NCI-H2227 treated with DMSO at 0.1 percent for 48 hours (cell line): ENCODE data around the gene OTOGL.
"Not testable (repeated sequence)": the region's sequence is repeated elsewhere in the genome, so short reads cannot be mapped to it uniquely, and the experiment has no call there.

Source experiments
- DNase-seq: peaks from one replicate; lab custom pipeline; 2025; lab: John Stamatoyannopoulos, UW

OTOGL gene

GRCh38 chr12:80184926-80185325 is 85.6 kb downstream of the OTOGL start:
- DNase-seq = no peak

- DNase-seq = peak; percentile 81
Measured at GRCh38 chr12:80186727-80187217, 87.4 kb downstream of the OTOGL start.

GRCh38 chr12:80187660-80188090 is 88.3 kb downstream of the OTOGL start:
- no peak for DNase-seq

- no peak for DNase-seq
Measured at GRCh38 chr12:80188576-80188975, 89.2 kb downstream of the OTOGL start.

DNA sequence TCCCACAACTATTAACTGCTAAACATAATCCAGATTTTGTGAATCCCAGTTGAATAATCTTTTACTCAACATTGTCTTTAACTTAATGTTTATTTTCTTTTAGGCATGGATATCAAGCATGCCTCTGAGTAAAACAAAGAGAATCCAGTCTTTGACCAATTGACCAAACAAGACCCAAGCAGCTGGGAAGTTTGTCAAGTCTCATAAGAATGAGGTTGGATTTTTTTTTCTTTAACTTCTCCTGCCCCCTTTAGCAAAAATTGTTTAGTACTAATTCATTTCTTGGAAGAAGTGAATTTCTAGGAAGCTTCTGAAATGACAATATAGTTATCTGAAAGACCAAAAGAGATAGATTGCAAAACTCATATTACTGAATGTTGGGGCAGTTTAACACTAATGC is 89.9 kb downstream of the OTOGL start:
- no peak for DNase-seq

DNA sequence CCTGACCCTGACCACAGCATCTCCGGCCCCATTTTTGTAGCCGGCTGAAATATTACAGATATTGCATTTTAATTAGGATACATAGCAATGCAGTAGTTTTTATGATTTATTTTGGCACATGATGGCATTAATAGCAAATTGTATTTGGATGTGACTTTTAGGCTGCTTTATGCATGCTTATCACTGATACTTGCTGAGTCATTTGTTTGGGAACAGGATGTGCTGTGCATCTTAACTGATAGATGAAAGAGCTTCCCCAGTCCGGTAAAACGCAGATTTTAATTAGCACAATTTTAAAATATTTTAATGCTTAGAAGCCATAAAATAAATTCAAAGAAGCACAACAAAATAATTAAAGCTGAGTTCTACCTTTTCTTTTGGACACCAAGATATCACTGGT is 90.7 kb downstream of the OTOGL start:
- no peak for DNase-seq

- no peak for DNase-seq
Measured at GRCh38 chr12:80192087-80192486, 92.8 kb downstream of the OTOGL start.

- no peak for DNase-seq
Measured at GRCh38 chr12:80193865-80194264, 94.5 kb downstream of the OTOGL start.

DNA sequence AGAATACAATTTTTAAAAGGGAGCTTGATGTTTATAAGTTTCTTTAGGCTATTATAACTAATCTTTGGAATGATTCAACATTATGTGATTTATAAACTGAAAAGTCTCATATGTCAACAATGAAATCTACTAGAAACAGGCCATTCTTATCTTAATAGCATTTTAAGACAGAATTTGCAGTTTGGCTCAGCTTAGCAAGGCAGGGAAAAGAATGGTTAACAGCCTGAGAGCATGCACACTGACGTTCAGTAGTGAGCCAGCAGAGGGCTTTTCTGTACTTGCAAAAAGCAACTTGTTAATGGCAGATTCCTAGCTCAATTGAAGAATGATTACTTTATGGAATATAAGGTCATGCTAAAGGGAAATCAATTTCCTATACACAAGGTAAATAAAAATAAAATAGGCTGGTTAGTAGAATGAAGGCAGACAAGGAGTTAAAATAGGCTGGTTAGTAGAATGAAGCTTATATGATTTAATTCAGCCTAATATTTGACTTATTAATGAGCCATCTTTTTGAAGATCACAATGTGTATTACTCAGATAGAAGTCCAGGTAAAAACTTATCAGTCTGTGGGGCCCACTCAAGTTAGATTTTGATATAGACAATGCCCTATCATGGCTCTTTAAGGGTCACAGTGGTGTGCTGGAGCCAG is 95.9 kb downstream of the OTOGL start:
- peak; percentile 77 for DNase-seq

GRCh38 chr12:80195737-80196136 is 96.4 kb downstream of the OTOGL start:
- no peak for DNase-seq

- DNase-seq = no peak
Measured at GRCh38 chr12:80196419-80196818, 97.1 kb downstream of the OTOGL start.

DNA sequence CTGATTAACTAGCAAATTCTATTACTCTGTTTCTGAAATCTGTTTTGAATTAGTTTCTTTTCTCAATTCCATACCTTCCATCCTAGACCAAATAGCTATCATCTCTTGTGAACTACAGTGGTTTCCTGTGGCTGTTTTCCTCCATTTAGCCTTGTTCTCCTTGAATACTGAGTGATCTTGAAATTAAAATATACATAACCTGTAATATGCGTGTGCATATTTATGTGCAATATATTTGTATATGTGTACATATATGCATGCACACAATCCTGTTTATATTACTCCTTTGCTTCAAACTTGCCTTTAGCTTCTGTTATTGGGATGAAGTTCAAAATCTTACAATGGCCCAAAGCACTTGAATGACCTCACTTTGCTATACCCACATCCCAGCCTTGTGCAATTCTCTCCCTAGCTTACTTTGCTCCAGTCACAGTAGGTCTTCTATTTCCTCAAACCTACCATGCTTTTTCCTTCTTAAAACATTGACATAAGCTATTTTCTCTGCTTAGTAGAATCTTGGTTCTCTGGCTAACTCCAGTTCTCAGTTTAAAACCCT is 99.5 kb downstream of the OTOGL start:
- DNase-seq = no peak

- no peak for DNase-seq
Measured at GRCh38 chr12:80199931-80200330, 100.6 kb downstream of the OTOGL start.

GRCh38 chr12:80200414-80200813 is 101.1 kb downstream of the OTOGL start:
- no peak for DNase-seq

DNA sequence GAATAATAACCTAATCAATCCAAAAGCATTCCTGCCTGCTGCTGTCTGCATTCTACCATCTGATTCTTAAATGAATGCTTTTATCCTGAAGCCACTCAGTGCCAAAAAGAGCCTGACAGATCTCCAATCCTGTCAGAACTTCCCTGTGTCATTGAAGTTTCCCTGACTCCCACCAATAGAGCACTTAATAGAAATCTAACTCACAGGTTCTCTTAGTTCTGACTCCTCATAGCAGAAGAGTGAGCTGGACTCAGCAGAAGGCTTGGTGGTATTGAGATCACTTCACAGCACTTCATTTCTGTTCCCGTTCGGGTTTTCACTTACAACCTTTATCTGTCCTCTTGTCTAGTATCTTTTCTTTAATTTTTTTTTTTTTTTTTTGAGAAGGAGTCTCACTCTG is 102.6 kb downstream of the OTOGL start:
- DNase-seq = no peak

GRCh38 chr12:80205960-80206359 is 106.6 kb downstream of the OTOGL start:
- DNase-seq = peak; percentile 64

GRCh38 chr12:80208071-80208470 is 108.7 kb downstream of the OTOGL start:
- DNase-seq = no peak

DNA sequence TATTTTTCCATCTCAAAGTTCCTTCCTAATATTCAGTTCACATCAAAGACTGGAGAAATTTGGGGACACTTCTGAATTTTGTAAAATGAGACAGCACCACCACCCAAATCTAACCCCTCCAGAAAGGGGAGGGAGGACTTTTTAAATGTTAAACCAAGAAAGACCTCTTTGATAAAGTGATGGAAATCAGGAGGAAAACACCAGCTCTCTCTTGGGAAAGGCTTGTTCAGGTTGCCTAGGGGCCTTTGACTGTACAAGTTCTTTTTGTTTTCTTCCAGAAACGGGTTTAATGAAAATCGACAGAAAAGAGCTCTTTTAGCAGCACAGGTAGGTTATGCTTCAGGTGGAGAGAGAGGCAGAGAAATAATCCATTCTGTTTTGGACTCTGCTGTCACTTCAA is 112.3 kb downstream of the OTOGL start:
- no peak for DNase-seq

GRCh38 chr12:80212938-80213645 is 113.8 kb downstream of the OTOGL start:
- no peak for DNase-seq

DNA sequence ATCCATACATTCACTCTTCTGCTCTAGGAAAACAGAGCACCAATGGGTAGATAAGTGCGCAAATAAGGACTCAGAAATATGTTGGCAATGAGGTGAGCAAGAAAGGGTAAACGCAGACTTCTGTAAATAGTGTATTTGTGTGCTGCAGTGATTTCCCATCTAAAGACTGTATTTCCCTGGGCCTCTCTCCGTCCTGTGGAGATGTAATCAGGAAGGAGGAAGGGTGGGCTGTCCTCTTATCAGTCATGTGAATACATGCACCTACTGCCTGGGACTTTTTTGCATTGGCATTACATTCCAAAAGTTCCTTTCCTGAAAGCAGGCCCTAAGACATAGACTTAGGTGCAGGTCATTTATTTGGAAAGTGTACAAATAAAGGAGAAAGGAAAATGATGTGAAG is 114.5 kb downstream of the OTOGL start:
- no peak for DNase-seq

DNA sequence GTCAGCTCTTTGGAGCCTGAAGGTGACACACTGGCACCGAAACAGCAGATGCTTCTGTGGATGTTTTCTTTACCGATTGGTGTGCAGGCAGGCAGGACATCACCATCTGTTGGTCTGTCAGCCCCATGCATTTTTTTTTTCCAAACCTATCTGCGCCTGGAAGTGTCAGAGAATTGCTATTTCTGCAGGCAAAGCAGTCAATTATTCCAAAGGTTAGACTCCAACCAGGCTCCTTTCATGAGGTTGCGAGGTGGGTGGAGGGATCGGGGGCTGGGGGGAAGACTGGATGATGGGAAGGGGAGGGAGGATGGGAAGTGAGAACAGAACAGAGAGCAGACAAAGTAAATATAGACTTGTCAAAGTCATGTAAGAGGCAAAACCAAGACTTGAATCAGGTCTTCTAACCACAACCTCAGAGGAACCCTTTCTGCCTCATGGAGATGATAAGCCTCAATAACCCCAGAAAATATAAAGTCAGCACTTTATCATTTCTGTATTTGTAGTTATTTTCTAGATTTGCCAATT is 117.7 kb downstream of the OTOGL start:
- peak; percentile 84 for DNase-seq

DNA sequence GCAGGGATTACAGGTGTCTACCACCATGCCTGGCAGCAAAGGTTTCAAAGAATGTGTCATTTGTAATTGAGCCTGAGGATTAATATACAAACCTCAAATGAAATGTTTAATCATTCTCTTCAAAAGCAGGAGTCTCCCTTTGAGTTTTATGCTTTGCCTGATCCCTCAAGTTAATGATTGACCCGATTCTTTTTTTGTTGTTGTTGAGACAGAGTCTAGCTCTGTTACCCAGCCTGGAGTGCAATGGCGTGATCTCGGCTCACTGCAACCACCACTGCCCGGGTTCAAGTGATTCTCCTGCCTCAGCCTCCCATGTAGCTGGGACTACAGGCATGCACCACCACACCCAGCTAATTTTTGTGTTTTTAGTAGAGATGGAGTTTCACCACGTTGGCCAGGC is 119.6 kb downstream of the OTOGL start:
- not testable (repeated sequence) for DNase-seq

DNA sequence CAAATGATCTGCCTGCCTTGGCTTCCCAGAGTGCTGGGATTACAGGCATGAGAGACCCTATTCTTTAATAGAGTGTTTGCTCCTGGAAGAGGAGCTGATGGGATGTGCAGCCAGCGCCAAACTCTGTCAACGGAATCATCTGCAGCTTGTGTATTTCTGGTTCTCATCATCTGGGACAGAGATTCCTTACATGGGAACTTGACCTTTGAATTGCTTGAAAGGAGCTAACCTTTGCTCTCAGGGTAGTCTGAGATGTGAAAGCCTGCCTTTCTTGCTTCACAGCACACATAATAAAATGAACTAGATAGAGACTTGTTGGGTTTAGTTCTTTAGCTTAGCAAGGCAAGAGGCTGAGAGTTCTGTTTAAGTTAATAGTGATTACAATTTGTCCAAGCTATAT is 120.0 kb downstream of the OTOGL start:
- DNase-seq = no peak
